Ectodermal cell (in vitro differentiated cells): ENCODE measurements around the gene PRKAR1B.

ENCODE experiments used
- H3K27ac ChIP-seq: 2 replicates; pipeline ENCODE4 v1.7.0; 2013; ENCODE audit warnings: mild to moderate bottlenecking, low read depth, low read length; ENCODE audit not compliant: insufficient read depth, poor library complexity, severe bottlenecking
- H3K27me3 ChIP-seq: 2 replicates; pipeline ENCODE4 v1.7.0; 2013; ENCODE audit warnings: mild to moderate bottlenecking, low read length; ENCODE audit not compliant: insufficient read depth, control insufficient read depth, poor library complexity, severe bottlenecking
- H3K36me3 ChIP-seq: one replicate; pipeline ENCODE4 v1.7.0; 2013; ENCODE audit warnings: low read length; ENCODE audit not compliant: control insufficient read depth, insufficient read depth
- H3K4me1 ChIP-seq: one replicate; pipeline ENCODE4 v1.7.0; 2013; ENCODE audit warnings: low read length; ENCODE audit not compliant: control insufficient read depth, insufficient read depth
- H3K4me3 ChIP-seq: 2 replicates; pipeline ENCODE4 v1.7.0; 2013; ENCODE audit warnings: low read depth, low read length, control low read depth; ENCODE audit not compliant: insufficient read depth
- H3K9me3 ChIP-seq: 2 replicates; pipeline ENCODE4 v1.7.0; 2013; ENCODE audit warnings: mild to moderate bottlenecking, low read length, moderate library complexity; ENCODE audit not compliant: control insufficient read depth
- WGBS, 2 experiments: methylation state at CpG; one replicate each; pipeline ENCODE4 v1.1.7; 2013; ENCODE audit warnings: missing lambda C conversion rate in 2 of 2; 5-methylcytosine and 5-hydroxymethylcytosine counted together

PRKAR1B gene

GRCh38 chr7:514651-515598 is 212.2 kb downstream of the PRKAR1B start:
- Histone ChIP-seq H3K27me3 (peaks cover 43% of the 10 kb centered on the region), H3K4me1 (peaks cover 14% of the 10 kb centered on the region), H3K9me3 (no peaks in the 10 kb centered on the region), H3K27ac (no peak overlapping the region), H3K36me3 (no peaks in the 10 kb centered on the region), H3K4me3 (no peak overlapping the region)
- WGBS, 2 experiments = 15 to 17% methylated on average over 25 of the region's 25 CpGs

- peaks cover 14% of the 10 kb centered on the region for H3K4me1 ChIP-seq
- no peaks in the 10 kb centered on the region for H3K36me3 ChIP-seq
- H3K9me3 ChIP-seq = no peaks in the 10 kb centered on the region
- 89% methylated on average over 10 of the region's 10 CpGs for WGBS, 2 experiments
- no peak overlapping the region for H3K27ac ChIP-seq
- H3K4me3 ChIP-seq = no peak overlapping the region
- H3K27me3 ChIP-seq = peaks cover 41% of the 10 kb centered on the region
Measured at GRCh38 chr7:514242-514641, 212.8 kb downstream of the PRKAR1B start.

DNA sequence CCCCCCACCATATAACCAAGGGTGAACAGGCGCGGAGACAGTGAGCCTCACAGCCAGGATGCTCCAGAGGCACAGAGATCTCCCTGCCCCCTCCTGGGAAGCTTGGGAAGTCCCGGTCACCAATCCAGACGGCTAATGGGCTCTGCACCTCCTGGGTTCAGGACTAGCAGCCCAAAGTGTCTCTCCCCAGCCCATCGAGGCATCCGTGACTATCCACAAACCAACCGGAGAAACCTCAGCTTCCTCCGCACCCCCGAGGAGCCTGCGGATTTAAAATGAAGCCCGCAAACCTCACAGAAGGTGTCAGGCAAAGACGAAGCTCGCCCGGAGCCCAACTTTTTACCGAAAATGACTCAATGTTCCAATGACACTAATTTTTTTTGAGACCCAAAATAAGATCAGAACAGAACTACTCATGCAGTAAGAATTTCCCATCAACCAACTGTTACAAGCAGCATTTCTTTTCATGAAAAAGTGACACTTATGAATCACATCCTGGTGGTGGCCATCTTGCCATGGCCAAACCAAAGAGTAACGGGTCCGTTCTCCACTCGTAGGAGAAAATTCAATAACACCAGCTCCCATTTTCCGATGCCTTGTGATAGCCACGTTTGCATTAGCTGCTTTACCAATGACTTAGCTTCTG is 213.4 kb downstream of the PRKAR1B start:
- no peaks in the 10 kb centered on the region for H3K9me3 ChIP-seq
- H3K4me1 ChIP-seq = peaks cover 14% of the 10 kb centered on the region
- H3K36me3 ChIP-seq = no peaks in the 10 kb centered on the region
- peaks cover 35% of the 10 kb centered on the region for H3K27me3 ChIP-seq
- 88 to 89% methylated on average over 20 of the region's 20 CpGs for WGBS, 2 experiments
- H3K4me3 ChIP-seq = no peak overlapping the region
- H3K27ac ChIP-seq = no peak overlapping the region

GRCh38 chr7:512541-513311 is 214.4 kb downstream of the PRKAR1B start:
- WGBS, 2 experiments = 90 to 91% methylated on average over 32 of the region's 32 CpGs
- H3K27me3 ChIP-seq = peaks cover 26% of the 10 kb centered on the region
- H3K4me3 ChIP-seq = no peak overlapping the region
- H3K36me3 ChIP-seq = no peaks in the 10 kb centered on the region
- H3K4me1 ChIP-seq = peaks cover 14% of the 10 kb centered on the region
- no peaks in the 10 kb centered on the region for H3K9me3 ChIP-seq
- no peak overlapping the region for H3K27ac ChIP-seq

DNA sequence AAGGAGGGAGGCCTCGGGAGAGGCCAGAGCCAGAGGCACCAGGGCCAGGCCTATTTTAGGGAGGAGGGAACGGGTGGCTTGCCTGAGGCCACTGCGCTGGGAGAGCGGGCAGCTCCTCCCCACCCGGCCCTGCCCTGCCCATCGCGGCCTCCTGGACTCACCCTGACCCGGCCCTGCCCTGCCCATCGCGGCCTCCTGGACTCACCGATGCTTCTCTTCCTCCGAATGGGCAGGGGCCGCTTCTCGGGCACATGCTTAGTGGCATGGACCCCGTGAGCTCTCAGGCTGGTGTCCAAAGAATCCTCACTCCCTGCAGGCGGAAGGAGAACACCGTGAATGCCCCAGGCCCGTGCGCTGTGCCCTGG is 215.0 kb downstream of the PRKAR1B start:
- Histone ChIP-seq H3K4me3 (no peak overlapping the region), H3K27ac (no peak overlapping the region), H3K4me1 (peaks cover 14% of the 10 kb centered on the region), H3K9me3 (no peaks in the 10 kb centered on the region), H3K36me3 (no peaks in the 10 kb centered on the region), H3K27me3 (peaks cover 20% of the 10 kb centered on the region)
- 91 to 94% methylated on average over 19 of the region's 19 CpGs for whole genome bisulfite sequencing, 2 experiments

- Histone ChIP-seq H3K27me3 (peaks cover 15% of the 10 kb centered on the region), H3K9me3 (no peaks in the 10 kb centered on the region), H3K27ac (no peak overlapping the region), H3K4me3 (no peak overlapping the region), H3K36me3 (no peaks in the 10 kb centered on the region), H3K4me1 (peaks cover 14% of the 10 kb centered on the region)
- 92 to 95% methylated on average over 25 of the region's 25 CpGs for WGBS, 2 experiments
Measured at GRCh38 chr7:511476-512145, 215.5 kb downstream of the PRKAR1B start.

DNA sequence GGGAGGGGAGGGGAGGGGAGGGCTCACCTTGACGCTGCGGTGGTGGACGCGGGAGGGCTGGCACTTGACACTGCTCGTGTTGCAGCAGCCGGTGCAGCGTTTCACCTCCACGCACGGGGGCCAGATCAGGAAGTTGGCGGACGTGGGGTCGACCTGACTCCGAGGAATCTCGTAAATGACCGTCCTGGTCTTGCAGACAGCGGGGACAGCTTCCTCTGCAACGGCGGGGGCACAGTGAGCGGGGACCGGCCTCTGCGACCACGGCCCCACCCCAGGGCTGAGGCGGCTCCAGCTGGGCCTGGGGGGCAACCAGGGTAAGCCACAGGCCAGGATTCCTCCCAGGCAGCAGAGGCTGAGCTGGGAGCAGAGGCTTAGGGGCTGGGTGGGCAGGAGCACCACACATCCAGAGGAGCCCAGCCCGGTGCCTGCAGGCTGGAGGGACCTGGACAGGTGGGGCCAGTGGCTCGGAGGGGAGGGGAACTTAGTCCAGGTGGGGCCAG is 216.2 kb downstream of the PRKAR1B start:
- H3K27ac ChIP-seq = no peak overlapping the region
- WGBS, 2 experiments = 93 to 94% methylated on average over 25 of the region's 25 CpGs
- H3K4me3 ChIP-seq = no peak overlapping the region
- H3K36me3 ChIP-seq = no peaks in the 10 kb centered on the region
- peaks cover 7% of the 10 kb centered on the region for H3K27me3 ChIP-seq
- peaks cover 13% of the 10 kb centered on the region for H3K4me1 ChIP-seq
- H3K9me3 ChIP-seq = no peaks in the 10 kb centered on the region

DNA sequence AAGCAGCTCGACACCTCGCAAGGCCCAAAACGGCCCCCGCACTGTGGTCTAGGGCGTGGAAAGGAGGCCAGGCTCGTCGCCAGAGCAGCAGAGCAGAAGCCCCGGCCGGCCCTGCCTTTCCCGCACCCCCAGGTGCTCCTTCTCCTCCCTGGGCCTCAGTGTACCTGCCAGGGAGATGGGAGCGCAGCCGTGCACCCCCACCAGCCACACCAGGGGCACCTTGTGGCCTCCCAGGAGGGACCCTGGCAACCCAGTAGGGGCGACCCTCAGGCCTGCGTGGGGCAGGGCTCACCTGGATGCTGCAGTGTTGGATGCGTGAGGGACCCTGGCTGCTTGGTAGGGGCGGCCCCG is 217.0 kb downstream of the PRKAR1B start:
- 95% methylated on average over 17 of the region's 17 CpGs for WGBS, 2 experiments
- no peaks in the 10 kb centered on the region for H3K36me3 ChIP-seq
- no peaks in the 10 kb centered on the region for H3K9me3 ChIP-seq
- no peak overlapping the region for H3K4me3 ChIP-seq
- H3K4me1 ChIP-seq = peaks cover 6% of the 10 kb centered on the region
- H3K27me3 ChIP-seq = no peaks in the 10 kb centered on the region
- H3K27ac ChIP-seq = no peak overlapping the region

- Histone ChIP-seq H3K27me3 (no peaks in the 10 kb centered on the region), H3K4me3 (no peak overlapping the region), H3K27ac (no peak overlapping the region), H3K4me1 (peaks cover under 1% of the 10 kb centered on the region), H3K36me3 (no peaks in the 10 kb centered on the region), H3K9me3 (no peaks in the 10 kb centered on the region)
- WGBS, 2 experiments = 93 to 94% methylated on average over 20 of the region's 20 CpGs
Measured at GRCh38 chr7:509426-510130, 217.5 kb downstream of the PRKAR1B start.
